GM19193 (cell line): Measurements from ENCODE around the gene FOXB1.

ENCODE experiments used
- POLR2A ChIP-seq: IDR thresholded peaks from 4 replicates; pipeline ENCODE4 v1.6.1; 2011; ENCODE audit not compliant: insufficient read depth, insufficient read length; ENCODE audit errors: extremely low read depth

FOXB1 gene

DNA sequence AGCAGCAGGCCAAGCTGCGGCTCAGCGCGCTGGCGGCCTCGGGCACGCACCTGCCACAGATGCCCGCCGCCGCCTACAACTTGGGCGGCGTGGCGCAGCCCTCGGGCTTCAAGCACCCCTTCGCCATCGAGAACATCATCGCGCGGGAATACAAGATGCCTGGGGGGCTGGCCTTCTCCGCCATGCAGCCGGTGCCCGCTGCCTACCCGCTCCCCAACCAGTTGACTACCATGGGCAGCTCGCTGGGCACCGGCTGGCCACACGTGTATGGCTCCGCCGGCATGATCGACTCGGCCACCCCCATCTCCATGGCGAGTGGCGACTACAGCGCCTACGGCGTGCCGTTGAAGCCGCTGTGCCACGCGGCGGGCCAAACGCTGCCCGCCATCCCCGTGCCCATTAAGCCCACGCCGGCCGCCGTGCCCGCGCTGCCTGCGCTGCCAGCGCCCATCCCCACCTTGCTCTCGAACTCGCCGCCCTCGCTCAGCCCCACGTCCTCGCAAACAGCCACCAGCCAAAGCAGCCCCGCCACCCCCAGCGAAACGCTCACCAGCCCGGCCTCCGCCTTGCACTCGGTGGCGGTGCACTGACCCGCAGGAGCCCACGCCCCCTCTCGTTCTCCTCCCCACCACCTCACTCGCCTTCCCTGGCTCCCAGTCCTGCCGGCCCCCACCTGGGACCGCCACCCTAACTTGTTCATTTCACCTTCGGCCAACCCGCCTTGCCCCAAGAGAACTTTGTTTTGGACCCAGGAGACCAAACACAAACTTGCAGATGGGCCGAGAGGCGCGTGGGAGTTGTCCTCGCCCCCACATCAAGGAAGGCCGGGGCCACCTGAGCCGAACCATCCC is 1.5 kb downstream of the FOXB1 start:
- no peak for TF ChIP-seq POLR2A

- TF ChIP-seq POLR2A = no peak
Measured at GRCh38 chr15:60006203-60006862, 2.2 kb downstream of the FOXB1 start.

DNA sequence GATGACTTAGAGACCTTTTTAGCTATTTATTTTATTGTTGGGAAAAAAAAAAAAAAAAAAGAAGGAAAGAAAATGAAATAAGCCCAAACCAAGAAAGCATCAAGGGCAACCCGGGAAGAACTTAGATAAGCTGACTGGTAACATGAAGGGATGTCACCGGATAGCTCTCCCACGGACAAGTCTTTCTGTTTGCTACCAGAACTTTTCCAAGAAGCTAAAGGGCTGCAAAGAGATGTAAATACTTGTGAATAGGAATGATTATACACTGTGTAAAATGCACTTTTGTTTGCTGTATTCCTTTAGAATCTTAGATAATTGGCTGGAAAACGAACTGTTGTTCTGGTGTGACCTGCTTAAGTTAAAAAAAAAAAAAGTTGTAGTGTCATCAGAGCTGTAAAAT is 2.8 kb downstream of the FOXB1 start:
- no peak for TF ChIP-seq POLR2A

- no peak for TF ChIP-seq POLR2A
Measured at GRCh38 chr15:60009124-60009960, 5.2 kb downstream of the FOXB1 start.

- no peak for TF ChIP-seq POLR2A
Measured at GRCh38 chr15:60009980-60010732, 6.0 kb downstream of the FOXB1 start.

DNA sequence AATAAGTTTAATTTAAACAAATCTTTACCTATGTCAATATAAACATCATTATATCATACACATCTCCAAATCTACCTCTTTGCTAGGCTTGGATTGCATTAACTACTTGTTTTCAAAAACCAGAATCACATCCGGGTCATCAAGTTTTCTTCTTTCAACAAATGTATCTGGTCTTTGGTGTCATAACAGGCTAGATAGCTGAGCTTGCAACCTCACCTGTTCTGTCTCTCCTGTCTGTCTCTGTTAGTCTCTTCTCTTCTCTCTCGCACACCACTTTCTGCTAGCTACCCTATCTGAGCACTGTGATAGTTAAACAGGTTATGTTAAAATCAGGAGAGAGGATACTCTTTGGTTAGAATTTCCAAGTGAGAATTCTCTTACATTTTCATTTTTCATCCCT is 6.7 kb downstream of the FOXB1 start:
- TF ChIP-seq POLR2A = no peak

GRCh38 chr15:60012695-60013094 is 8.6 kb downstream of the FOXB1 start:
- TF ChIP-seq POLR2A = no peak

DNA sequence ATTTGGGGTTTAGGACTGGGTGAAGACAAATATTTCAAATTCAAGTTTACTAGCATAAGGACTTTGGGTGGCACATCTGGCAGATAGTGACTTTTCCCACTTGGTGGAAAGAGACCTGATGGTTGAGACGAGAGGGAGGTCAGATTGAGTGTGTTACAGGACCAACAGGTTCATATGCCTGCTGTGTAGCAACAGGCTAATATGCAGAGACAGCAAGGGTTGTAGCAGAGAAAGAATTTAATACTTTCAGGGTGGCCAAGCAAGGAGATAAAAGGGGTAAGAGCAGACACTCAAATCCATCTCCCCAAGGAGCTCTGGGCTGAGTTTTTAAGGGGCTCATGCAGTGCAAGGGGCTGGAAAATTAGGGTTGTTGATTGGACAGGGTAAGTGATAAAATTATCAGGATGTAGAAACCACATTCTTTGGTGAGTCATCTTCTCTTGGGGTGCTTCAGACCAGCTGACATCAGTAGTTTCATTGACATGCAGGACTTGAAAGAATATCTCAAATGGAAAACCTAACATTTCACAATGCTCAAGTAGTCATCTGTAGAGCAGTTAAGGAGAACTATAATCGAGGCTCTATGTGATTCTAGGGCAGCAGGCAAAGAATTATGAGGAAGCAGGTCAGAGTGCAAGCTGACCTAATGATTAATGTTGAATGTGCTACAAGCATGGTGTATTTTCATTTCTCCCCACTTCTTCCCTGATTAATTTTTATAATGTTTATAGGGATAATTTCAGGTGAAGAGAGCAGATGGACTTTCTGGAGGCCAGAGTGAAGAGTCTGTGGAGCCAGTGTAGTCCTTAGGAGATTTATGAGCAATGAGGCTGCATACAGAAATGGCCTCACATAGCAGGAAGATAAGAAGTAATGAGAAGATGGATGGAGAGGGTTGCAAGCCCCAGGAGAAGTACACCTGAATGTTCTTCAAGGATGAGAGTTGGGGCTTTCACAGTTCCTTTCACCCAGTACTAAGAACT is 13.7 kb downstream of the FOXB1 start:
- TF ChIP-seq POLR2A = no peak

- TF ChIP-seq POLR2A = no peak
Measured at GRCh38 chr15:60020736-60021135, 16.6 kb downstream of the FOXB1 start.

DNA sequence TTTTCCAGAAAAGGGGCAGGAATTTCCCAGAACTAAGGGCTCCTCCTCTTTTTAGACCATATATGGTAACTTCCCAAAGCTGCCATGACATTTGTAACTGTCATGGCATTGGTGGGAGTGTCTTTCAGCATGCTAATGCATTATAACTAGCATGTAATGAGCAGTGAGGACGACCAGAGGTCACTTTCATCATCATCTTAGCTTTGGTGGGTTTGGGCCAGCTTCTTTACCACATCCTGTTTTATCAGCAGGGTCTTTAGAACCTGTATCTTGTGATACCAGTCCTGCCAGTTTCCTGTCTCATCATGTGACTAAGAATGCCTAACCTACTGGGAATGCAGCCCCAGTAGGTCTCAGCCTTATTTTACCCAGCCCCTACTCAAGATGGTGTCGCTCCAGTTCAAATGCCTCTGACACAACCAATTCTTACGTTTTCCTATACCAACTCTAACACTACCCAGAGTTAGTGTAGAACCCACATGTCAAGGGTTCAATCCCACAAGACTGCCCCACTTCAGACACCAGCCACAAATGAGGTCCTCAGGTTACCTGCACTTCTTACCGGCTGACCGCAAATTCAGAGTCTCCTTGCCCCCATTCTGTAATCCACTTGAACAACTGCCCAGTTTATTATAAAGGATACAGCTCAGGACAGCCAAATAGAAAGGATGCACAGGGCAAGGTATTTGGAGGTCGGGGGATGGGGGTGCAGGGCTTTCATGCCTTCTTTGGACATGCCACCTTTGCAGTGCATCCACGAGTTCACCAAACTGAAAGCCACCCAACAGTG is 17.7 kb downstream of the FOXB1 start:
- no peak for TF ChIP-seq POLR2A

- no peak for TF ChIP-seq POLR2A
Measured at GRCh38 chr15:60022379-60022741, 18.2 kb downstream of the FOXB1 start.

- no peak for TF ChIP-seq POLR2A
Measured at GRCh38 chr15:60026555-60026954, 22.4 kb downstream of the FOXB1 start.

GRCh38 chr15:60035344-60035743 is 31.2 kb downstream of the FOXB1 start:
- TF ChIP-seq POLR2A = no peak
